GM21423 (cell line): ENCODE data around the gene HOXD9.

ENCODE experiments used
- ATAC-seq: cut with Tn5 transposase; IDR thresholded peaks from one replicate; pipeline ENCODE4 v1.9.1; 2021; ENCODE audit warnings: mild to moderate bottlenecking, moderate library complexity; ENCODE audit not compliant: unreplicated experiment

The HOXD9 gene

DNA sequence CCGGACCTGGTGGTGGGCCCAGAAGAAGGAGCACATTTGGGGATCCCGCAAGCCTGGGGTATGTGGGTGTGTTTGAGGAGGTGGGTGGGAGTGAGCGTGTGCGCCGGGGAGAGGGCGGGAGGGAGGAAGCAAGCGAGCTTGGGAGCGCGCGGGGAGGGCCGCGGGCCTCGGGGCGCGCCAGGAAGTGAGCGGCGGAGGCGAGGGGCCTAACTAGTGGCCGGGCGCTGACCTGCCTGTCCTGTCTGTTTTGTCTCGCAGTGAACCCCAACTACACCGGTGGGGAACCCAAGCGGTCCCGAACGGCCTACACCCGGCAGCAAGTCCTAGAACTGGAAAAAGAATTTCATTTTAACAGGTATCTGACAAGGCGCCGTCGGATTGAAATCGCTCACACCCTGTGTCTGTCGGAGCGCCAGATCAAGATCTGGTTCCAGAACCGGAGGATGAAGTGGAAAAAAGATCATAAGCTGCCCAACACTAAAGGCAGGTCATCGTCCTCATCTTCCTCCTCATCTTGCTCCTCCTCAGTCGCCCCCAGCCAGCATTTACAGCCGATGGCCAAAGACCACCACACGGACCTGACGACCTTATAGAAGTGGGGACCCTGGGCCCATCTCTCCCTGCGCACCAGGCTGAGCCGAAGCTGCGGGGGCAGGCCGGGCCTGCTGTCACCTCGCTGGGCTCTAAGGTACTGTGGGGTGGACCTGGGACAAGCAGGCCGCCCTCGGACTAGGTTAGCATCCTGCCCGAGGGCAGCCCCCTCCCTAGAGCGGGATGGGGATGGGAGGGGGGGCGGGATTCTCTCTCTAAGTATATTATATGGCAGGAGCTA is 30.0 kb downstream of the HOXD9 start:
- ATAC-seq: no peak

DNA sequence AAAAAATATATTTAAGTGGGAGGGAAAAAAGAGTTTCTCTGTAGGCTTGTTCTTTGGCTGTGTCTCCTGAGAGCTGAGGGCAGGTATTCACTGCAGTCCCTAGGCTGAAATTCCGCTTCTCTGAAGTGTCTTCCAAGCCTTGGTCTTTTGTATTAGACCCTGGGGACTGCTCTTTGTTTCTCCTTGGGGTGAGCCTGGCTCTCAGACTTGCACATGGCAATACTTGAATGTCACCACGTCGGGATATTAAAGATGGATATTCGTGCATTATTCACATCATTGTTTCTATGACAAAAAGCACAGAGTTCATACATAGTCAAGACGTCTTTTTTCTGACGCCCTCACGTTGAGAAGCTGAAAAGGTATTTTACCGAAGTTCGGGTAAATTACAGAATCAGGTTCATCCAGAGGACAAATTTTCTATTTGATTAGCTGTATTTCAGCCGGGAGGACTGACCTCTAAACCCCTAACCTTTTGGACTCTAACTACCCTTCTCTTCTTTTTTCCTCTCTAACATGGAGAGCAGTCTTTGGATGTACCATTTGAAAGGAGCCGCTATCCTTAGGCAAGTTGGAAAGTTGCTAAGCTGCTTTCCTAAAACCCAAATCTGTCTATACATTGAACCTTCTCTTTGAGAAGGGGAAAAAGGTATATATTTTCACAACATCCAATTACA is 32.2 kb downstream of the HOXD9 start:
- ATAC-seq: no peak

DNA sequence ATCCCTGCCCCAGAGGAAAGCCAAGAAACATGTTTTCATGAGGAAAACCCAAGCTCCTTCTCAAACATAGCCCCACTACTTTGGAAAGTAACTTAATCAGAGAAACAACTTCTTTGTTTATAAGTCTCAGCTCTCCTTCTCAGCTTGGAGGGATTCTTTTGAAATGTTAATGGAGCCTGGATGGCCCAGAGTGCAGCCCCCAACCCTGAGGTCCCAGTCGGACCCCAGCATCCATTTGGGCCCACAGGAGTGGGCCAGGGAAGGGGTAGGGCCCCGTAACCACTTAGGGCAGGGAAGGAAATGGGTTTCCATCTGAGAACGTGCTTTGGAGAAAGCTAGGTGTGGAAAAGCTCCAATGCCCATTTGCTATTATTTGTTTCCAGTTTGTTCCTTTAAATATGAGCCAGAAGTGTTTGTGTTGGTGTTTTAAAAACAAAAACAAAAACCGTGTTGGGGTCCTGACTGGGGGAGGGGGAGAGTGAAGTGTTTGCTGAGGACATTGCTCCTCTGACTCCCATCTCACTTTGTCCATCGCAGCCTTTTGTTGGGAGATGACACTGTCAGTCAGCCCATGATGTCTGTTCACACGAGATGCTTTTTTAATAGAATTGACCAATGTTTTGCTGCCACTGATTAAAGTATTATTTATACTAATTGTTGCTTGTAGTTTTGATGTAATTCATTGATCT is 33.0 kb downstream of the HOXD9 start:
- no peak for ATAC-seq

DNA sequence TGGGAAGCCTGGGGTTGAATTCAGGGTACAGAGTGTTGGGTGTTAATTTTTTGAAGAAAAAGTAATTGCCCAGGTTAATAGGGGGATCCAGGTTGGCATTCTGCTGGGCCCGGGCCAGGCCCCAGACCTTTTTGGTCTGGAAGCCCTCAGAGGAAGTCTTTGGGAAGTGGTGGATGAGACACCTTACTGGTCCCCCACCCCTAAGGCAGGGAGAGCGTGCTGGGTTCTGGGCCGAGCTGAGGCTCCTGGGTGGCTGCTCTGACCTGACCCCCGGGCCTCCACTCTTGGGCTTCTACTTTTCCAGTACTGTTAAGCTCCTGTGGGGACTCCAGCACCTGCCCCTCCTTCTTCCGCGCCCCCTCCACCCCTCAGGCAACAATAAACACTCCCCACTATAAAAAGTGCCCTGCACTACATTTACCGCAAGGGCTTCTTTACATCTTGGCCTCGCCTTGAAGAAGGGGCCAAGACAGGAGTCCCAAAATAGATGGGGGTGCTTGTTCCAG is 33.8 kb downstream of the HOXD9 start:
- ATAC-seq: no peak

GRCh38 chr2:176156807-176157498 is 34.4 kb downstream of the HOXD9 start, which contains the start of gene HOXD3:
HOXD3 (plus strand) TSS chr2:176157307; CDS start chr2:176169115, 11,808 bp downstream.
- no peak for ATAC-seq

DNA sequence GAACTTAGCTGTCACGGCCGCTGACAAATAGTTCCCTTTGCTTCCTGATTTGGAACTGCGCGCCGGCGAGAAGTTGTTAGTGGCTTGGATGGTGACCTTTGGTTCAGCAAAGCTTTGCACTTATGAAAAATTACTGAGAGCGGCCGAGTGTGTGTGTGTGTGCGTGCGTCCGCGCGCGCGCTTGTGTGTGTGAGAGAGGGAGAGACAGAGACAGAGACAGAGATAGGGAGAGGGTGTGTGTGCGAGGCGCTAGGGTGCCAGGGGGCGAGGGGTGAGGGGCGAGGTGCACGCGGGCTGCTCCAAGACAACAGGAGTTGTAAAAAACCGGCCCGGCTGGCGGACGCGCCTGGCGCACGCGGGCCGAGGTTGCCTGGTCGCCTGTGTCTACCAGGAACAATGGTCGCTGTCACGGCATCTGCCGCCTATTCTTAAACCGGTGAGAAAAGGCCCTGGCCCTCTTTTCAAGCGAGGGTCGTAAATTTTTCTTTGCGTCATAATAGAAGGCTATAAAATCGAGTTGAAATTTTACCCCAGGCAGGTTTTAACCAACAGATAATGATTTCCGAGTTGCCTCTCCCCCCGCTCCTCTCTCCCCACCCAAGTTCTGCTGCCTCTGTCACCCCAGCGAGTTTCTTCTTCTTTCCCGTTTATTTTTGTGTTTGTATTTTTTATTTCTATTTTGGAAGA is 35.1 kb downstream of the HOXD9 start:
- ATAC-seq: no peak

- no peak for ATAC-seq
Measured at GRCh38 chr2:176158186-176158591, 35.7 kb downstream of the HOXD9 start.

DNA sequence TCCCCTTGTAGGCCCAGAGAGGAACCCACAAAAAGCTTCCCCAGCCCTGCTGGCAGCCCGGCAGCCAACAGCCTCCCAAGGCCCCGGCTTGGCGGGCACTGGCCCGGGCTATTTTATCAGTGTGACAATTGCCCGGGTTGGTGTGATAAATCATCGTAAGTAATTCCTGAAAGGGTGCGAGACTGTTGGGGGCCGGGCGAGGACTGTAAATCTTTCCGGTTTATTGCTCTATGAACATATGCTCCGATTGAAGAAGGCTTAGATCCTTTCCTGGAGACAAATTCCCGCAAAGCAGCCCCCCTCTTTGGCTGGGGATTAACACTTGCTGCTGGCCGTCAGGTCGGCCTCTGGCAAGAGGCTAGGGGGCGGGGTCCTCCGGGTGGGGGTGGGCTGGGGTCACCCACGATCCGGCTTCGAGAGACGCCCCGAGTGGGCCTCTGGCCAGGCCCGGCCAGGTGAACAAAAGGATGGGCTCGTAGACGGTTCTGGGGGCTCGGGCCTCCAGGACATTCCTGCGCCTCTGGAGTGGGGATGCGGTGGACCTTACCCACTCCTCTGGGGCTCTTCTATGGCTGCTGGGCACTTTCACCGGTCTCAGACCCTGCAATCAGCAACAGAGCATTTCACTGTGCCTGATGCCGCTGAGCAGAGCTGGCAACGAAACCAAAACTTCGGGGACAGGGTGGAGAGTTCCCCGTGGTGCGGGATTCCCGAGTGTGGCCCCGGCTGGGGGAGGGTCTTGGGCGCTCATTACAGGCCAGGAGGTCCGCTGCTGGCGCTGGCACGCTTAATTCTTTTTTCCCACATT is 36.5 kb downstream of the HOXD9 start:
- no peak for ATAC-seq

- no peak for ATAC-seq
Measured at GRCh38 chr2:176159663-176160250, 37.2 kb downstream of the HOXD9 start.

DNA sequence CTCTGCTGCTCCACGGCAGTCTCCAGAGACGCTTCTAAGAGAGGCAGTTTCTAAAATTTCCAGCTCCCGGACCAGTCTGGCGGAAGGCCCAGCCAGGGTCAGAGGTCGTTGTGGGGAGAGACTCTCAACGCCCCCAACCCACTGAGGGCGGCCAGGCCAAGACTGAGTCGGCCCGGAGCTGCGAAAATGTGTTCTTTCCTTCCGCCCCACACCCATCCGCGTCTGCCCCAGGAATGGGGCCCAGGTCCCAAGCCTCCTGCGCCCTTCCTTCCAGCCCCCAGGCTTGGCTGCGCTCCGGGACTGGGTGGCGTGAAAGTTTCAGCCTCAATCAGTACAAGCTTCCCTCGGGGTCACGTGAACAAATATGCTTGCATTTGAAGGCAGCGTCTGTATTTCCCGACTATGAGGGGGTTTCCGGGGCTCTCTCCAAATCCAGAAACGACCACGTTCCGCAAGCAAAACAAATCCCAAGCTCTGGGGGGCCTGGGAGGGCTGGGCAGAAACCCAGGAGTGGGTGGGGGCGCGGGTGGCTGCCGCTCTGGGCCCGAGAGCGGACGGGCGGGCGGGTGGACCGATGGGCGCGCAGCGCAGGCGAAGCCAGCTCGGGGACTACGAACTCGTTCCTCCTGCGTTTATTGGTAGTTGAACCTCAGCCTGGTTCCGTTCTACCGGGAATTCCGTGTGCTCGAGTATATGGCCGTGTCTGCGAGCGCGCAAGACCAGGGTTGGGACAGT is 37.9 kb downstream of the HOXD9 start:
- ATAC-seq: no peak

DNA sequence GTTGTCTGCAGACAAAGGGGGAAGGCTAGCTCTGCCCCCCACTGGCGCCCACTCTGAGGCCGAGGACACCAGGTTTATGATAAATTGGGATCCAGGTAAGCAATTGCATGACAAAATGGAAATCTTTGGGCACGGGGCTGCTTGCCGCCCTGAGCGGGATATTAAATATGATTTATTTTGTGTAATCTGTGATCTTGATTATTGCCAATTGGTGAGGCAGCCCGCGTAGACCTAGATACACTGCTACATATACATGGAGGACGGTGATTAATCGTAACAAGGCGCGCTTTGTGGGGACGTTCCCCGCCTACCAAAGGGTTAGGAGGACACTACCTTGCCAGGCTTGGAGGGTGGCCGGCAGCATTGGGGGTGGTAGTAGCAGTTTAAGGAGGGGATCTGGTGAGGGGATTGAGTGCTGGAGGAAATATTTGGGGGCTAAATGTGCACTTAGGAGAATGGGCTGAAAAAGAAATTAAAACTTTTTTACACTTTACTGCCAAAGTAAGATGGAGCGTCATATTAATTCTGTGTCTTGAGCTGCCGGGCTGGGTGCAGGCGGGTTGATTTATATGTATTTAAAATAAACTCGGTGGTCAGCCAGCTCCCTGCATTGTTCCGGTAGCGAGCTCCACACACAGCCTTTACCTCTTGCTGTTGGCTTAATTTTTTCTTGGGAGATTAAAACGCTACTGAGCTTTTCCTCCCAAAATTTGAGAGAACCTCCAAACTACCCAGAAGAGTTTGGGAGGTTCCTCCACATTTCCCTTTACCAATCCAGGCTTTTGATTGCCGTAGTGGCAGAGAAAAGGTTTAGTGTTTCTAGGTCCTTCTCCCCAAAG is 38.7 kb downstream of the HOXD9 start:
- no peak for ATAC-seq

DNA sequence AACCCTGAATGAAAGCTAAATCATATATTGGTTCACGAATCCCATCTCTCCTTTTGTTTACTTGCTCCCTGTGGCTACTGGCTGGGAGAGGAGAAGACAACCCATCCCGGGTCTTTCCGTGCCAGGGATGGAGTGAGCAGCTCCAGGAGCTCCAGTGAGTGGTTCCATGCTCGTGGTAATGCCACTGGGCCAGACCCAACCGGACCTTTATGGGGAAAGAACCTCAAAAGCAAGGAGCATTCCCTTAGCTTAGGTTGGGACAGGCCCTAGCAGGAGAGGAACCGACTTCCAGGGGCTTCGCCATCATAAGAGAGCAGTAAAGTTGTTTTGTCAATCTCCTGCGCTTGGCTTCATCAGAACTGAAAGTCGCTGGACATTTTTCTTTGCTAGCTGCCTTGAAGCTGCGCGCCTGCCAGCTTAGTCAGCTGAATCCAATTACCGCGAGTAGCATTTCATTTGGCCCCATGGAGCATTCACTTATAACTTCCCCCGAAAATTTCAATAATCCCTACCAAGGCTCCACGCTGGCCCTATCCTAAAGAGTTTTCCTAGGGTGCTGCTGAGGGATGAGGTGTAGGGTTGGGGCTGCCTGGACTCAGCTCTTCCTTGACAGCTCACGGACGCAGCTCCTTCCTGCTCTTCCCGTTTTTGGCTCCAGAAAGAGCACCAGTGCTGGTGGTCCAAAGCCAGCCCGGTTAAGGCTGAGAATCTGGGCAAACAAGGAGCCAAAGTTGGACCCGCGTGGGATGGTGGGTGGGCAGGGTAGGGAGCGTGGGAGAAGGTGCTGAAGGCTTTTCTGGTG is 39.5 kb downstream of the HOXD9 start:
- no peak for ATAC-seq

- ATAC-seq: no peak
Measured at GRCh38 chr2:176162911-176163671, 40.6 kb downstream of the HOXD9 start.

- no peak for ATAC-seq
Measured at GRCh38 chr2:176163672-176164056, 41.1 kb downstream of the HOXD9 start.

DNA sequence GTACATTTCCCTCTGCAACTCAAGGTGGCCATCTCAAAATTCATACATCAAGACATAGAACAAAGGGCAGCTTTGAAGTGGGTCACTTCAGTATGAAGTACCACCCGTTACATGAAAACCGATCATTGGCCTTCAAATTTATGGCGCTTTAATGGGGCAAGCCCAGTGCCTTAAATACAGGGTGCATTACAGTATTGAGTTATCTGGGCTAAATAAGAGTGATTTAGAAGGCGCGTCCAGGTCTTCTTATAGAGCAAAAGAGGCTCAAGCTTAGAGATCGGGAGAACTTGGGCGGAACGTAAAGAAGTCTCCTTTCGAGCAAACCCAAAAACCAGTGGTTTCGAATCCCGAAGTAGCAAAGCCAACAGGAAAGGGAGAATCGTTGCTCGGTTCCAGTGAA is 41.7 kb downstream of the HOXD9 start:
- ATAC-seq: no peak
